Panc1 (cell line): ENCODE results near the gene DNAH6. TPM values are rescaled to one million over a fixed set of nuclear protein-coding genes. Genes with fewer than 3 reads are reported as not detected.

Experiments
- ATAC-seq: fragments of 200-7000 bp; cut with Tn5 transposase; 2 replicates; pipeline ENCODE4 v1.9.1; 2020; ENCODE audit warnings: mild to moderate bottlenecking, moderate library complexity
- BruUV-seq: library from RNA; stranded (reverse); fragments of 400-500 nt; replicated peaks from 2 replicates; lab custom pipeline; 2021; lab: Mats Ljungman, UMichigan
- CTCF ChIA-PET: fragments of 300-600 bp; sonication (Branson Sonifier 250); formaldehyde crosslinking; loops from one replicate; lab custom pipeline; 2022; ENCODE audit warnings: antibody characterized with exemption; lab: Charles Lee
- POLR2A ChIA-PET: fragments of 300-600 bp; sonication (Branson Sonifier 250); formaldehyde crosslinking; loops from one replicate; lab custom pipeline; 2022; ENCODE audit warnings: antibody characterized with exemption; lab: Charles Lee
- DNase-seq: peaks from one replicate; pipeline ENCODE4 v3.0.0-alpha.2; 2010; ENCODE audit warnings: low read depth, low spot score
- H3K27ac ChIP-seq: 2 replicates; pipeline ENCODE4 v1.5.1; 2011; ENCODE audit warnings: mild to moderate bottlenecking, low read length, inconsistent platforms
- H3K27me3 ChIP-seq: fragments of 200-500 bp; sonication (Bioruptor generic); 2 replicates; pipeline ENCODE4 v1.6.0; 2014; ENCODE audit warnings: low read length, inconsistent platforms; ENCODE audit not compliant: control insufficient read depth, insufficient read depth
- H3K36me3 ChIP-seq: fragments of 200-500 bp; sonication (Bioruptor generic); 2 replicates; pipeline ENCODE4 v1.5.1; 2014; ENCODE audit warnings: inconsistent platforms, mild to moderate bottlenecking, low read length, moderate library complexity; ENCODE audit not compliant: control insufficient read depth, insufficient read depth
- H3K4me1 ChIP-seq: 2 replicates; pipeline ENCODE4 v1.5.1; 2011; ENCODE audit warnings: inconsistent platforms, mild to moderate bottlenecking, low read length, moderate library complexity; ENCODE audit not compliant: control insufficient read depth, insufficient read depth
- H3K4me3 ChIP-seq, 2 experiments: 2 replicates each; pipeline ENCODE4 v1.5.1; 2011 to 2012; ENCODE audit warnings: low read depth in 2 of 2, low read length in 2 of 2, mild to moderate bottlenecking in 2 of 2, inconsistent platforms in 1 of 2, moderate library complexity in 1 of 2
- H3K9me3 ChIP-seq: fragments of 200-500 bp; sonication (Bioruptor generic); 2 replicates; pipeline ENCODE4 v1.5.1; 2014; ENCODE audit warnings: low read depth, mild to moderate bottlenecking, inconsistent platforms, low read length, moderate library complexity; ENCODE audit not compliant: control insufficient read depth, insufficient read depth
- CTCF ChIP-seq: fragments of 450-650 bp; IDR thresholded peaks from 2 replicates; pipeline ENCODE4 v1.5.1; 2017; ENCODE audit warnings: mild to moderate bottlenecking
- POLR2AphosphoS5 ChIP-seq: IDR thresholded peaks from 2 replicates; pipeline ENCODE4 v1.6.1; 2012; ENCODE audit warnings: mild to moderate bottlenecking, low read depth, low read length, moderate library complexity
- SIN3A ChIP-seq: IDR thresholded peaks from 2 replicates; pipeline ENCODE4 v1.6.1; 2012; ENCODE audit warnings: low read depth, mild to moderate bottlenecking, low read length, moderate library complexity, borderline replicate concordance; ENCODE audit not compliant: insufficient read depth
- TCF7L2 ChIP-seq: IDR thresholded peaks from 2 replicates; pipeline ENCODE4 v1.6.1; 2011; ENCODE audit warnings: mild to moderate bottlenecking, low read depth, low read length, inconsistent platforms
- in situ Hi-C: cut with HindIII; loops from 2 replicates; pipeline ENCODE4 v1.10.0; 2016; ENCODE audit warnings: low sequenced_read_pairs, low pct_unique_long_range_greater_than_20kb
- intact Hi-C: fragments of 100-400 bp; cut with micrococcal nuclease; formaldehyde crosslinking; loops from one replicate; pipeline ENCODE4 v1.10.0; 2022; ENCODE audit not compliant: unreplicated experiment
- total RNA-seq: library from RNA; stranded (reverse); gene quantifications from one replicate; pipeline ENCODE4 v1.2.1, GENCODE V29; 2021; ENCODE audit not compliant: unreplicated experiment
- TF ChIP-seq, protein P1 (sequence below), 2 experiments: IDR thresholded peaks; 2 replicates each; pipeline ENCODE4 v1.6.1; 2011 to 2012; ENCODE audit warnings: low read depth in 2 of 2, control low read depth in 1 of 2, low read length in 1 of 2, mild to moderate bottlenecking in 1 of 2, moderate library complexity in 1 of 2; ENCODE audit not compliant: insufficient read depth in 1 of 2

DNAH6 gene
- total RNA-seq, 1 experiment from 2014 or later = 0.26 TPM

GRCh38 chr2:84830095-84830494, 313.8 kb downstream of the DNAH6 start:
- intact Hi-C loops (no loop called here), in situ Hi-C loops (no loop called here)
- ATAC-seq (no peak), DNase-seq (no peak)
- Histone ChIP-seq H3K4me1 (no peaks in the 10 kb centered on the region), H3K27me3 (no peaks in the 10 kb centered on the region), H3K27ac (no peak overlapping the region), H3K4me3 (no peak overlapping the region), H3K36me3 (no peaks in the 10 kb centered on the region), H3K9me3 (no peaks in the 10 kb centered on the region)
- TF ChIP-seq, protein P1, sequence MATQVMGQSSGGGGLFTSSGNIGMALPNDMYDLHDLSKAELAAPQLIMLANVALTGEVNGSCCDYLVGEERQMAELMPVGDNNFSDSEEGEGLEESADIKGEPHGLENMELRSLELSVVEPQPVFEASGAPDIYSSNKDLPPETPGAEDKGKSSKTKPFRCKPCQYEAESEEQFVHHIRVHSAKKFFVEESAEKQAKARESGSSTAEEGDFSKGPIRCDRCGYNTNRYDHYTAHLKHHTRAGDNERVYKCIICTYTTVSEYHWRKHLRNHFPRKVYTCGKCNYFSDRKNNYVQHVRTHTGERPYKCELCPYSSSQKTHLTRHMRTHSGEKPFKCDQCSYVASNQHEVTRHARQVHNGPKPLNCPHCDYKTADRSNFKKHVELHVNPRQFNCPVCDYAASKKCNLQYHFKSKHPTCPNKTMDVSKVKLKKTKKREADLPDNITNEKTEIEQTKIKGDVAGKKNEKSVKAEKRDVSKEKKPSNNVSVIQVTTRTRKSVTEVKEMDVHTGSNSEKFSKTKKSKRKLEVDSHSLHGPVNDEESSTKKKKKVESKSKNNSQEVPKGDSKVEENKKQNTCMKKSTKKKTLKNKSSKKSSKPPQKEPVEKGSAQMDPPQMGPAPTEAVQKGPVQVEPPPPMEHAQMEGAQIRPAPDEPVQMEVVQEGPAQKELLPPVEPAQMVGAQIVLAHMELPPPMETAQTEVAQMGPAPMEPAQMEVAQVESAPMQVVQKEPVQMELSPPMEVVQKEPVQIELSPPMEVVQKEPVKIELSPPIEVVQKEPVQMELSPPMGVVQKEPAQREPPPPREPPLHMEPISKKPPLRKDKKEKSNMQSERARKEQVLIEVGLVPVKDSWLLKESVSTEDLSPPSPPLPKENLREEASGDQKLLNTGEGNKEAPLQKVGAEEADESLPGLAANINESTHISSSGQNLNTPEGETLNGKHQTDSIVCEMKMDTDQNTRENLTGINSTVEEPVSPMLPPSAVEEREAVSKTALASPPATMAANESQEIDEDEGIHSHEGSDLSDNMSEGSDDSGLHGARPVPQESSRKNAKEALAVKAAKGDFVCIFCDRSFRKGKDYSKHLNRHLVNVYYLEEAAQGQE (IDR thresholded peaks at IDR 0.05; ENCODE audit: insufficient read depth in 1 of 2, low read depth in 2 of 2, low read length in 1 of 2) = no peak
- TF ChIP-seq TCF7L2 = no peak
- no peak for TF ChIP-seq SIN3A
- no peak for TF ChIP-seq POLR2AphosphoS5
- TF ChIP-seq CTCF = no peak
- ChIA-PET CTCF (no interaction called here), POLR2A (no interaction called here)
- no TSS peak for BruUV-seq

- Histone ChIP-seq H3K27me3 (no peaks in the 10 kb centered on the region), H3K9me3 (no peaks in the 10 kb centered on the region), H3K4me1 (no peaks in the 10 kb centered on the region), H3K27ac (no peak overlapping the region), H3K36me3 (no peaks in the 10 kb centered on the region), H3K4me3 (no peak overlapping the region)
- no TSS peak for BruUV-seq
- in situ Hi-C loops = no loop called here
- ChIA-PET CTCF (no interaction called here), POLR2A (no interaction called here)
- peak; percentile 11; the same call in 1 of the 2 replicates for TF ChIP-seq CTCF
- TF ChIP-seq SIN3A = no peak
- ATAC-seq (no peak), DNase-seq (no peak)
- intact Hi-C loops = no loop called here
Observed at GRCh38 chr2:84830758-84831500, 314.6 kb downstream of the DNAH6 start.
